Trophoblast cell (in vitro differentiated cells and primary cell): ENCODE data around the gene ALPK3. TPM values are rescaled to one million over a fixed set of nuclear protein-coding genes. Genes with fewer than 3 reads are reported as not detected.
A peak's percentile ranks its signal among the peaks of the same experiment; 100 is the strongest.

Experiments
- DNase-seq, 2 donors: peaks; one replicate each; pipeline ENCODE4 v3.0.0-alpha.2; 2016
- H2AFZ ChIP-seq: 2 replicates; pipeline ENCODE4 v1.6.1; 2013; ENCODE audit warnings: low read length, moderate library complexity, mild to moderate bottlenecking; ENCODE audit not compliant: insufficient read depth, poor library complexity
- H2AK5ac ChIP-seq: 2 replicates; pipeline ENCODE4 v1.6.1; 2013; ENCODE audit warnings: mild to moderate bottlenecking, low read length
- H2BK120ac ChIP-seq: 2 replicates; pipeline ENCODE4 v1.6.1; 2013; ENCODE audit warnings: low read length, mild to moderate bottlenecking, moderate library complexity; ENCODE audit not compliant: insufficient read depth, poor library complexity
- H2BK12ac ChIP-seq: 2 replicates; pipeline ENCODE4 v1.6.1; 2013; ENCODE audit warnings: mild to moderate bottlenecking, low read length, moderate library complexity
- H2BK5ac ChIP-seq: 2 replicates; pipeline ENCODE4 v1.6.1; 2013; ENCODE audit warnings: low read length, low read depth, moderate library complexity, mild to moderate bottlenecking; ENCODE audit not compliant: poor library complexity
- H3K14ac ChIP-seq: 2 replicates; pipeline ENCODE4 v1.6.1; 2013; ENCODE audit warnings: mild to moderate bottlenecking, low read length
- H3K18ac ChIP-seq: 2 replicates; pipeline ENCODE4 v1.6.1; 2013; ENCODE audit warnings: mild to moderate bottlenecking, low read length
- H3K23ac ChIP-seq: 2 replicates; pipeline ENCODE4 v1.6.1; 2013; ENCODE audit warnings: low read length
- H3K27ac ChIP-seq: 2 replicates; pipeline ENCODE4 v1.5.1; 2013; ENCODE audit warnings: low read depth, mild to moderate bottlenecking, inconsistent platforms, low read length, moderate library complexity
- H3K27me3 ChIP-seq: 2 replicates; pipeline ENCODE4 v1.6.1; 2013; ENCODE audit warnings: inconsistent platforms, mild to moderate bottlenecking, low read length, moderate library complexity; ENCODE audit not compliant: insufficient read depth
- H3K36me3 ChIP-seq, 2 experiments: 1 replicate in 1 of 2; 2 replicates in 1 of 2; pipeline ENCODE4 v1.6.1; 2013; ENCODE audit warnings: low read length in 2 of 2, mild to moderate bottlenecking in 2 of 2, moderate library complexity in 1 of 2; ENCODE audit not compliant: insufficient read depth in 2 of 2, control insufficient read depth in 1 of 2
- H3K4ac ChIP-seq: 2 replicates; pipeline ENCODE4 v1.6.1; 2013; ENCODE audit warnings: low read depth, mild to moderate bottlenecking, low read length, moderate library complexity
- H3K4me1 ChIP-seq, 2 experiments: 1 replicate in 1 of 2; 2 replicates in 1 of 2; pipeline ENCODE4 v1.6.1; 2013; ENCODE audit warnings: low read length in 2 of 2, mild to moderate bottlenecking in 2 of 2, moderate library complexity in 1 of 2; ENCODE audit not compliant: insufficient read depth in 2 of 2, control insufficient read depth in 1 of 2
- H3K4me2 ChIP-seq: 2 replicates; pipeline ENCODE4 v1.6.1; 2013; ENCODE audit warnings: inconsistent platforms, mild to moderate bottlenecking, low read length, moderate library complexity
- H3K4me3 ChIP-seq: 2 replicates; pipeline ENCODE4 v1.5.1; 2013; ENCODE audit warnings: mild to moderate bottlenecking, low read depth, low read length, inconsistent platforms
- H3K79me1 ChIP-seq: one replicate; pipeline ENCODE4 v1.6.1; 2013; ENCODE audit warnings: low read length
- H3K79me2 ChIP-seq: 2 replicates; pipeline ENCODE4 v1.6.1; 2013; ENCODE audit warnings: low read length, mild to moderate bottlenecking; ENCODE audit not compliant: control insufficient read depth, insufficient read depth, poor library complexity
- H3K9ac ChIP-seq: 2 replicates; pipeline ENCODE4 v1.6.1; 2013; ENCODE audit warnings: mild to moderate bottlenecking, low read length
- H3K9me3 ChIP-seq: 2 replicates; pipeline ENCODE4 v1.6.1; 2013; ENCODE audit warnings: low read depth, mild to moderate bottlenecking, control low read depth, inconsistent platforms, low read length; ENCODE audit not compliant: insufficient read depth
- H4K12ac ChIP-seq: 2 replicates; pipeline ENCODE4 v1.6.1; 2013; ENCODE audit warnings: low read depth, mild to moderate bottlenecking, low read length, moderate library complexity
- H4K8ac ChIP-seq: 2 replicates; pipeline ENCODE4 v1.6.1; 2013; ENCODE audit warnings: low read depth, mild to moderate bottlenecking, low read length, moderate library complexity
- H4K91ac ChIP-seq: one replicate; pipeline ENCODE4 v1.6.1; 2013; ENCODE audit warnings: low read depth, mild to moderate bottlenecking, low read length, moderate library complexity
- whole genome bisulfite sequencing: extraction: QIAGEN DNeasy Blood & Tissue Kit; methylation state at CpG from one replicate; pipeline ENCODE4 v1.1.7; 2013; ENCODE audit warnings: missing lambda C conversion rate; ENCODE audit not compliant: insufficient read length, insufficient coverage; ENCODE audit errors: extremely low coverage; 5-methylcytosine and 5-hydroxymethylcytosine counted together
- polyA plus RNA-seq: library from polyadenylated mRNA; stranded (reverse); fragments of 200-250 nt; gene quantifications from 2 replicates; pipeline ENCODE4 v1.2.3, GENCODE V29; 2013

ALPK3 gene
- 11.4 TPM in 2 replicates for polyA plus RNA-seq

GRCh38 chr15:84816694-84817465 is at the start of gene ALPK3:
Gene ALPK3 (plus strand): TSS chr15:84817356. CDS start chr15:84817453, 97 bp downstream.
- WGBS, result no CpG with 5 or more reads among the region's 63 CpGs
- H3K18ac ChIP-seq, result peak within 1 kb of the TSS; percentile 97
- H3K27ac ChIP-seq, result peak within 1 kb of the TSS; percentile 93

GRCh38 chr15:84772031-84772430 is 45.1 kb upstream of the ALPK3 start:
- no peak overlapping the region for H3K4me3 ChIP-seq
- WGBS, result no CpG with 5 or more reads among the region's 5 CpGs

More at GRCh38 chr15:84816694-84817465, at the start of gene ALPK3:
- Histone ChIP-seq H3K14ac (peak within 1 kb of the TSS; percentile 97), H4K91ac (peak within 1 kb of the TSS; percentile 97), H3K4ac (peak within 1 kb of the TSS; percentile 96), H3K9ac (peak within 1 kb of the TSS; percentile 46), H3K79me1 (peaks cover 28% of the 10 kb centered on the region), H3K79me2 (peaks cover 10% of the 10 kb centered on the region), H3K36me3 (no peaks in the 10 kb centered on the region), H4K12ac (peak within 1 kb of the TSS; percentile 90), H3K27me3 (no peaks in the 10 kb centered on the region), H4K8ac (peak within 1 kb of the TSS; percentile 94), H3K23ac (no peak within 1 kb of the TSS), H2AK5ac (peak within 1 kb of the TSS; percentile 99), H2BK120ac (peak within 1 kb of the TSS; percentile 99), H3K4me2 (peak within 1 kb of the TSS; percentile 40), H3K4me3 (peak within 1 kb of the TSS; percentile 75), H2AFZ (peak within 1 kb of the TSS; percentile 97), H3K9me3 (no peaks in the 10 kb centered on the region), H2BK12ac (peak within 1 kb of the TSS; percentile 97), H3K4me1 (peaks cover 34 to 41% of the 10 kb centered on the region in 2 experiments), H2BK5ac (peak within 1 kb of the TSS; percentile 95)
- DNase-seq, result peak; percentile 52 to 54

GRCh38 chr15:84772467-84772866 is 44.7 kb upstream of the ALPK3 start:
- H3K23ac ChIP-seq, result no peak overlapping the region
- no peak overlapping the region for H3K9ac ChIP-seq
- no peak overlapping the region for H3K14ac ChIP-seq
- no peak overlapping the region for H4K91ac ChIP-seq
- H4K8ac ChIP-seq, result no peak overlapping the region
- H3K4me3 ChIP-seq, result no peak overlapping the region
- H3K79me1 ChIP-seq, result no peaks in the 10 kb centered on the region
- no peak overlapping the region for H3K18ac ChIP-seq
- no CpG with 5 or more reads among the region's 2 CpGs for WGBS
- H2BK5ac ChIP-seq, result no peak overlapping the region
- no peak overlapping the region for H2AFZ ChIP-seq
- no peaks in the 10 kb centered on the region for H3K27me3 ChIP-seq
- peak overlapping the region; percentile 27 for H3K4ac ChIP-seq
- H3K9me3 ChIP-seq, result no peaks in the 10 kb centered on the region
- no peak overlapping the region for H2BK120ac ChIP-seq
- H3K4me1 ChIP-seq, result peaks cover 0 to 3% of the 10 kb centered on the region in 2 experiments
- DNase-seq, result no peak
- H3K79me2 ChIP-seq, result peaks cover 1% of the 10 kb centered on the region
- H2AK5ac ChIP-seq, result no peak overlapping the region
- H3K27ac ChIP-seq, result no peak overlapping the region
- H2BK12ac ChIP-seq, result no peak overlapping the region
- H3K4me2 ChIP-seq, result no peak overlapping the region
- no peak overlapping the region for H4K12ac ChIP-seq
- peaks cover 15 to 23% of the 10 kb centered on the region in 2 experiments for H3K36me3 ChIP-seq

More at GRCh38 chr15:84772031-84772430, 45.1 kb upstream of the ALPK3 start:
- Histone ChIP-seq H4K91ac (no peak overlapping the region), H3K4me1 (peaks cover 0 to 3% of the 10 kb centered on the region in 2 experiments), H2AK5ac (no peak overlapping the region), H3K79me2 (peaks cover 1% of the 10 kb centered on the region), H3K9ac (no peak overlapping the region), H3K4ac (peak overlapping the region; percentile 27), H2BK12ac (no peak overlapping the region), H3K27ac (no peak overlapping the region), H3K14ac (no peak overlapping the region), H3K18ac (no peak overlapping the region), H3K23ac (no peak overlapping the region), H4K12ac (no peak overlapping the region), H3K9me3 (no peaks in the 10 kb centered on the region), H4K8ac (no peak overlapping the region), H3K4me2 (no peak overlapping the region), H3K36me3 (peaks cover 15 to 26% of the 10 kb centered on the region in 2 experiments), H2BK120ac (no peak overlapping the region), H2AFZ (no peak overlapping the region), H3K27me3 (no peaks in the 10 kb centered on the region), H2BK5ac (no peak overlapping the region), H3K79me1 (no peaks in the 10 kb centered on the region)
- DNase-seq, result no peak

- no peak overlapping the region for H2AFZ ChIP-seq
- WGBS, result no CpG with 5 or more reads among the region's 3 CpGs
Measured at GRCh38 chr15:84773716-84774115, 43.4 kb upstream of the ALPK3 start.

More at GRCh38 chr15:84773716-84774115, 43.4 kb upstream of the ALPK3 start:
- Histone ChIP-seq H2BK12ac (no peak overlapping the region), H3K14ac (no peak overlapping the region), H3K9me3 (no peaks in the 10 kb centered on the region), H4K8ac (no peak overlapping the region), H4K12ac (no peak overlapping the region), H4K91ac (no peak overlapping the region), H3K79me2 (no peaks in the 10 kb centered on the region), H3K4me1 (peaks cover 0 to 3% of the 10 kb centered on the region in 2 experiments), H3K9ac (no peak overlapping the region), H3K27me3 (no peaks in the 10 kb centered on the region), H2AK5ac (no peak overlapping the region), H3K79me1 (no peaks in the 10 kb centered on the region), H3K18ac (no peak overlapping the region), H3K4me2 (no peak overlapping the region), H3K36me3 (peaks cover 14 to 26% of the 10 kb centered on the region in 2 experiments), H3K23ac (no peak overlapping the region), H2BK5ac (no peak overlapping the region), H3K4ac (no peak overlapping the region), H3K27ac (no peak overlapping the region), H2BK120ac (no peak overlapping the region), H3K4me3 (no peak overlapping the region)
- DNase-seq, result no peak
